HG02885 (cell line): ENCODE data around the gene MAP3K21.

Source experiments
- ATAC-seq: cut with Tn5 transposase; IDR thresholded peaks from one replicate; pipeline ENCODE4 v1.9.1; 2021; ENCODE audit warnings: mild to moderate bottlenecking; ENCODE audit not compliant: unreplicated experiment, poor library complexity

MAP3K21 gene

GRCh38 chr1:233431753-233432403 is 104.4 kb downstream of the MAP3K21 start:
- ATAC-seq, result no peak

- ATAC-seq, result no peak
Measured at GRCh38 chr1:233432916-233433315, 105.4 kb downstream of the MAP3K21 start.

- ATAC-seq, result no peak
Measured at GRCh38 chr1:233433436-233434210, 106.1 kb downstream of the MAP3K21 start.
